Smooth muscle cell (in vitro differentiated cells): ENCODE results near the gene GSE1. TPM values are rescaled to one million over a fixed set of nuclear protein-coding genes. Genes with fewer than 3 reads are reported as not detected.

Experiments used
- DNase-seq: peaks from one replicate; lab custom pipeline; 2025; ENCODE audit not compliant: unreplicated experiment; lab: John Stamatoyannopoulos, UW
- H2AFZ ChIP-seq: fragments of 200-600 bp; sonication (generic); 2 replicates; pipeline ENCODE4 v1.6.0; 2016; ENCODE audit warnings: antibody characterized with exemption, low read depth, mild to moderate bottlenecking
- H3F3A ChIP-seq: fragments of 200-600 bp; sonication (generic); 2 replicates; pipeline ENCODE4 v1.6.0; 2017; ENCODE audit warnings: antibody characterized with exemption, low read depth
- H3K27ac ChIP-seq: fragments of 200-600 bp; sonication (generic); 2 replicates; pipeline ENCODE4 v1.5.1; 2016; ENCODE audit warnings: low read depth, mild to moderate bottlenecking
- H3K27me3 ChIP-seq: fragments of 200-600 bp; sonication (generic); 2 replicates; pipeline ENCODE4 v1.6.1; 2016; ENCODE audit warnings: low read depth, mild to moderate bottlenecking
- H3K36me3 ChIP-seq: fragments of 200-600 bp; sonication (generic); 2 replicates; pipeline ENCODE4 v1.5.1; 2016; ENCODE audit warnings: low read depth
- H3K4me1 ChIP-seq: fragments of 200-600 bp; sonication (generic); 2 replicates; pipeline ENCODE4 v1.5.1; 2016; ENCODE audit warnings: low read depth
- H3K4me2 ChIP-seq: fragments of 200-600 bp; sonication (generic); 2 replicates; pipeline ENCODE4 v1.6.0; 2016; ENCODE audit warnings: mild to moderate bottlenecking
- H3K4me3 ChIP-seq: fragments of 200-600 bp; sonication (generic); 2 replicates; pipeline ENCODE4 v1.5.1; 2016; ENCODE audit warnings: mild to moderate bottlenecking
- H3K79me2 ChIP-seq: fragments of 200-600 bp; sonication (generic); 2 replicates; pipeline ENCODE4 v1.6.0; 2016; ENCODE audit warnings: low read depth, mild to moderate bottlenecking
- H3K9ac ChIP-seq: fragments of 200-600 bp; sonication (generic); 2 replicates; pipeline ENCODE4 v1.6.0; 2016; ENCODE audit warnings: low read depth
- H3K9me3 ChIP-seq: fragments of 200-600 bp; sonication (generic); replicated peaks from 2 replicates; pipeline ENCODE4 v1.5.1; 2016; ENCODE audit warnings: low read depth
- H4K20me1 ChIP-seq: fragments of 200-600 bp; sonication (generic); 2 replicates; pipeline ENCODE4 v1.6.0; 2016; ENCODE audit warnings: low read depth
- CTCF ChIP-seq: fragments of 200-600 bp; sonication (generic); IDR thresholded peaks from 2 replicates; pipeline ENCODE4 v1.5.1; 2017; ENCODE audit warnings: borderline replicate concordance, mild to moderate bottlenecking, antibody characterized with exemption; ENCODE audit not compliant: insufficient read depth, poor library complexity, severe bottlenecking
- WGBS: methylation state at CpG from one replicate; pipeline ENCODE4 v1.1.7; 2016; ENCODE audit warnings: low lambda C conversion rate; 5-methylcytosine and 5-hydroxymethylcytosine counted together
- polyA plus RNA-seq: library from polyadenylated mRNA; unstranded; fragments of >200 nt; fragmentation: Nextera tagmentation; extraction: Ambion mirVana; gene quantifications from 2 replicates; pipeline ENCODE4 v1.2.1, GENCODE V29; 2016
- total RNA-seq: library from RNA; depleted of rRNA; stranded (reverse); fragments of >200 nt; gene quantifications from 2 replicates; pipeline ENCODE4 v1.2.3, GENCODE V29; 2014

The GSE1 gene
- total and polyA plus RNA-seq, 2 experiments from 2014 or later, result 13.6 to 27.7 TPM

DNA sequence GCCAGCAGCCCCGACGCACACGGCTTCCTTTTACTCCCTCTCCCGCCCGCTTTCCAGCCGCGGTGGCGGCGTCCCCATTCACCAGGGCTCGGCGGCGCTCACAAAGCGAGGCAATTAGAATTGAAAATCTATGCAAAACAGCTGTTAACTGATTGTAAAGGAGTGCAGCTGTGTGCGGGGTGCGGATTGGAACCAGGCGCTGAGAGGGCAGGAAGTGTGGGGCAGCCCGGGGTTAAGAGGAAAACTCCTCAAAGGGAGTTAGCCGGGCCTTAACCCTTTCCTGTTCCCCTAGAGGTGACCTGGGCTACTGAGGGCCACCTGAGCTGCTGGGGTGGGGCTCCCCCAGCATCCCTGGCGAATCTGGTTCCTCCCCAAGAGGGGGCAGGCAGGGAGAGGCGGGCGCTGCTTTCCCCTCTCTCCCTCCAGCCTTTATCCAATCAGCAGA lies 5.8 kb upstream of the GSE1 start:
- peak; percentile 8 for TF ChIP-seq CTCF
- no peaks in the 10 kb centered on the region for H3F3A ChIP-seq
- WGBS, result 13% methylated on average over 21 of the region's 21 CpGs
- H3K79me2 ChIP-seq, result peaks cover 38% of the 10 kb centered on the region
- H3K27me3 ChIP-seq, result no peaks in the 10 kb centered on the region
- DNase-seq, result no peak
- no peaks in the 10 kb centered on the region for H3K9me3 ChIP-seq
- peak overlapping the region; percentile 71 for H3K4me2 ChIP-seq
- H4K20me1 ChIP-seq, result peaks cover 94% of the 10 kb centered on the region
- H3K4me1 ChIP-seq, result peaks cover 37% of the 10 kb centered on the region
- peak overlapping the region; percentile 25 for H3K4me3 ChIP-seq
- H3K27ac ChIP-seq, result no peak overlapping the region
- H2AFZ ChIP-seq, result no peak overlapping the region
- H3K36me3 ChIP-seq, result no peaks in the 10 kb centered on the region
- H3K9ac ChIP-seq, result no peak overlapping the region

DNA sequence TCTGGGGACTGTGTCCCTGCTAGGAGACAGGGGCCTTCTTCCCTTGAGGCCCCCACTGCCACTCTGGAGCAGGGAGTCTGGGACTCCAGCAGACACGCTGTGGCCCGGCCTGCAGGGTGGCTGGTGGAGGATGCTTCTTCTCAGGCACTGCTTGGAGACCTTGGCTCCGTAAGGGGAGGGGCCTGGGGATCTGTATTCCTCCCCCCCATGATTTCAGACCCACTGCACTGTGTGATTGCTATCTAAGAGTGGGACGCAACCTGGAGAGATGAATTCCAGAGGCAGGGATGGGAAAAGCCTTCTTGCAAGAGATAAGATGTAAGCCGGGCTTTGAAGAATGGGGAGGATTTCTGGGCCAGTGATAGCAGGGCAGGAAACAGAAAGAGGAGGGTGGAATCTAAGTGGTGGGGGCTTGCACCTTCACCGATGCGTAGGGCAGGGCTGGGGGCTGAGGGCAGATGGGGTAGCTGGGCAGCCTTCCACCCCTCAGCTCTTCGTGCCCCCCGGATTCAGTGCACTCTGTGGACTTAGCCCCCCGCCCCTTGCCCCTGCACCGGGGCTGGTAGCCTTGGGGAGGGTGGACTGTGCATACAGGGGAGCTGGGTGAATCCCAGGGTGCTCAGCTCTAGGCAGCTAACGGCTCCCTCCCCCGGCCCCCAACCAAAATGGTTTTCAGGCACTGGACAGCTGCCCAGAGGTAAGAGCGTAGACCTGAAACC lies 5.2 kb upstream of the GSE1 start:
- DNase-seq, result no peak

GRCh38 chr16:85608515-85608885 lies 4.6 kb upstream of the GSE1 start:
- H3K4me3 ChIP-seq, result no peak overlapping the region
- no peaks in the 10 kb centered on the region for H3F3A ChIP-seq
- no peaks in the 10 kb centered on the region for H3K9me3 ChIP-seq
- no peak overlapping the region for H3K9ac ChIP-seq
- H3K79me2 ChIP-seq, result peaks cover 26% of the 10 kb centered on the region
- no peak for TF ChIP-seq CTCF
- no peak overlapping the region for H3K27ac ChIP-seq
- no peak overlapping the region for H2AFZ ChIP-seq
- H3K27me3 ChIP-seq, result no peaks in the 10 kb centered on the region
- no peak overlapping the region for H3K4me2 ChIP-seq
- peaks cover 30% of the 10 kb centered on the region for H3K4me1 ChIP-seq
- H4K20me1 ChIP-seq, result peaks cover 94% of the 10 kb centered on the region
- no peak for DNase-seq
- WGBS, result 67% methylated on average over 11 of the region's 11 CpGs
- H3K36me3 ChIP-seq, result no peaks in the 10 kb centered on the region

More for the DNA sequence above, 5.2 kb upstream of the GSE1 start:
- 46% methylated on average over 14 of the region's 14 CpGs for WGBS
- peak overlapping the region; percentile 71 for H3K4me2 ChIP-seq
- no peaks in the 10 kb centered on the region for H3K27me3 ChIP-seq
- peaks cover 32% of the 10 kb centered on the region for H3K79me2 ChIP-seq
- no peak for TF ChIP-seq CTCF
- no peak overlapping the region for H3K9ac ChIP-seq
- no peak overlapping the region for H3K4me3 ChIP-seq
- H3K27ac ChIP-seq, result no peak overlapping the region
- H4K20me1 ChIP-seq, result peaks cover 94% of the 10 kb centered on the region
- H3K4me1 ChIP-seq, result peaks cover 34% of the 10 kb centered on the region
- H3F3A ChIP-seq, result no peaks in the 10 kb centered on the region
- no peaks in the 10 kb centered on the region for H3K36me3 ChIP-seq
- no peak overlapping the region for H2AFZ ChIP-seq
- H3K9me3 ChIP-seq, result no peaks in the 10 kb centered on the region

DNA sequence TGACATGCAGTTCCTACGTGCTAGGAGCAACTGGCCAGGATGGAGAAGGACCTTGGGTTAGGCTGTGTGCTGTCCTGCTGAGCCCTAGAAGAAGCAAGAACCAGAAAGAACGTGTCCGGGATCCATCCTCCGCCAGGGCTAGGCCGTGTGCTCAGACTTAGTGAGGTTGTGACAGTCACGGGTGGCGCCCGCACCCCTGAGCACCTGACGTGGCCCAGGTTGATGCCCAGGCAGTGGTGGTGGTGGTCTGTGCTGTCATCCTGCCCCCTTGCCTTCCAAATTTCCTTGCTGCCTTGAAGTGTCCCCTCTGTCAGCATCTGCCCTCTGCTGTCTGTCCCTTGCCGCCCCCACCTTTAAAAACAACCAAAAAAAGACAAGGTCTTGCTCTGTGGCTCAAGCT lies 4.2 kb upstream of the GSE1 start:
- no peaks in the 10 kb centered on the region for H3F3A ChIP-seq
- H3K4me2 ChIP-seq, result no peak overlapping the region
- WGBS, result 93% methylated on average over 10 of the region's 10 CpGs
- TF ChIP-seq CTCF, result no peak
- no peaks in the 10 kb centered on the region for H3K36me3 ChIP-seq
- no peak for DNase-seq
- H3K27ac ChIP-seq, result no peak overlapping the region
- no peak overlapping the region for H3K4me3 ChIP-seq
- H3K9ac ChIP-seq, result no peak overlapping the region
- H3K27me3 ChIP-seq, result no peaks in the 10 kb centered on the region
- H3K4me1 ChIP-seq, result peaks cover 30% of the 10 kb centered on the region
- H2AFZ ChIP-seq, result no peak overlapping the region
- H3K9me3 ChIP-seq, result no peaks in the 10 kb centered on the region
- peaks cover 23% of the 10 kb centered on the region for H3K79me2 ChIP-seq
- H4K20me1 ChIP-seq, result peaks cover 94% of the 10 kb centered on the region
